ENCODE measurements around the gene COL28A1. TPM values are rescaled to one million over a fixed set of nuclear protein-coding genes. Genes with fewer than 3 reads are reported as not detected.

COL28A1 gene
- total and polyA plus RNA-seq, 12 donors, result 0.35 to 8.1 (median 1.5) TPM

DNA sequence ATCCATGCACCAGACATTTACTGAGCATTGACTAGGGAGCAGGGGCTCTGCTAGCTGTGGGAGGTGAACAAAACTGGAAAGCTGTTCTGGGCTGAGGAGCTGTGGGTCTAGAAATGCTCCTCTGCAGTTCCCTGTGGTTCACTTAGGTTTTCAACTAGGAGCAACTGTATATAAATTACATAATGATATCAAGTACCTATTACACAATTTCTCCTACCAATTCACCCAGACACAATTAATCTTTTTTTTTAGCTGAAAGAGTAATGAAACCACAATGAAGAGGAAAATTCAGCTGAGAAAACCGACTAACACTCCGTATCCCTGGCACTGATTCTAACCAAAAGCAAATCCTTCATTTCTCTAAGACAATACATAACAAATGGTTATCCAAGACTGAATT lies 39.4 kb downstream of the COL28A1 start:
- ATAC-seq (no peak), DNase-seq (no peak)
- intact Hi-C loops (cut with DNase I), result no loop called here
- Histone ChIP-seq H3K9me3 (peaks cover 0 to 2% (median 0%) of the 10 kb centered on the region in 11 donors), H3K4me1 (no peaks in the 10 kb centered on the region), H3K4me3 (no peak overlapping the region), H3K36me3 (no peaks in the 10 kb centered on the region), H3K27me3 (no peaks in the 10 kb centered on the region), H3K27ac (no peak overlapping the region)
- TF ChIP-seq, protein P1, sequence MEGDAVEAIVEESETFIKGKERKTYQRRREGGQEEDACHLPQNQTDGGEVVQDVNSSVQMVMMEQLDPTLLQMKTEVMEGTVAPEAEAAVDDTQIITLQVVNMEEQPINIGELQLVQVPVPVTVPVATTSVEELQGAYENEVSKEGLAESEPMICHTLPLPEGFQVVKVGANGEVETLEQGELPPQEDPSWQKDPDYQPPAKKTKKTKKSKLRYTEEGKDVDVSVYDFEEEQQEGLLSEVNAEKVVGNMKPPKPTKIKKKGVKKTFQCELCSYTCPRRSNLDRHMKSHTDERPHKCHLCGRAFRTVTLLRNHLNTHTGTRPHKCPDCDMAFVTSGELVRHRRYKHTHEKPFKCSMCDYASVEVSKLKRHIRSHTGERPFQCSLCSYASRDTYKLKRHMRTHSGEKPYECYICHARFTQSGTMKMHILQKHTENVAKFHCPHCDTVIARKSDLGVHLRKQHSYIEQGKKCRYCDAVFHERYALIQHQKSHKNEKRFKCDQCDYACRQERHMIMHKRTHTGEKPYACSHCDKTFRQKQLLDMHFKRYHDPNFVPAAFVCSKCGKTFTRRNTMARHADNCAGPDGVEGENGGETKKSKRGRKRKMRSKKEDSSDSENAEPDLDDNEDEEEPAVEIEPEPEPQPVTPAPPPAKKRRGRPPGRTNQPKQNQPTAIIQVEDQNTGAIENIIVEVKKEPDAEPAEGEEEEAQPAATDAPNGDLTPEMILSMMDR (IDR thresholded peaks at IDR 0.05), result no peak
- WGBS, 2 donors, result 83 to 89% methylated on average over 2 of the region's 2 CpGs

DNA sequence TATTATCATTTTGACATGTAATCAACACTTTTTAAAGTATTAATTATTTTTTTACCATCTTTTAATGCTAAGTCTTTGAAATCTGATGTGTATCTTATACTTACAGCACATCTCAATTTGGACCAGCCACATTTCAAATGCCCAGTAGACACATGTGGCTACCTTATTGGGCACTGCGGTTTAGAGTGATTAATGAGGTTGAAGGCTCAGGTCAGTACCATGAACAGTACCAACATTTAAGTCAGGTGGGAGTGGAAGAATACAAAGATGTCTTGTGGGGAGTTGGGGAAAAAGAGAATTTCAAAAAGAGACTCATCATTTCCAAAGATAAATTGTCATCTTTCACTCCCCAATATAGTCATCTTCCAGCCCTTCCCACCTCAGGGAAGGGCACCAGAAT lies 40.5 kb downstream of the COL28A1 start:
- H3K27me3 ChIP-seq, result no peaks in the 10 kb centered on the region
- no peak overlapping the region for H3K4me3 ChIP-seq
- ATAC-seq, result no peak
- TF ChIP-seq, protein P1 (IDR thresholded peaks at IDR 0.05), result no peak
- intact Hi-C loops (cut with DNase I), result no loop called here
- H3K27ac ChIP-seq, result no peak overlapping the region
- no peaks in the 10 kb centered on the region for H3K9me3 ChIP-seq
- DNase-seq, result no peak
- 33 to 47% methylated on average over 1 of the region's 1 CpG for WGBS, 2 donors
- no peaks in the 10 kb centered on the region for H3K36me3 ChIP-seq
- H3K4me1 ChIP-seq, result no peaks in the 10 kb centered on the region

DNA sequence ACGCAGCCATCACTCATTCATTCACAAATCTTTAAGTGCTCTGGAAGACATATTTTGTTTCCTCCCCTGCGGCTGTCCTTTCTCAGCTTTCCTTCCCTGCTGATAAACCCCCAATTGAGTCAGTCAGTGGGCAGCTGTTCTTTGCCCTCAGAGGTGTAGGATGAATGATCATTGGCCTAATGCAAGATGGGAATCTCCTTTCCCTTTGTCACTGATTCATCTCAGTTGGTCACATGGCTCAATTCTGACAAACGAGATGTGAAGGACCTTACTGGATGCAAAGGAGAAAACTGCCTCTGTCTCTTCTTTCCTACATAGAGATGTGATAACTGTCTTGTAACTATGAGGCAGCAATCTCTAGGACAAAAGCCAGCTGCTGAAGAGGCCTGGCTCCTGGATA lies 44.6 kb downstream of the COL28A1 start:
- peaks cover 0 to 8% (median 0%) of the 10 kb centered on the region in 9 donors for H3K4me1 ChIP-seq
- no peak for ATAC-seq
- H3K27ac ChIP-seq, result no peak overlapping the region
- H3K4me3 ChIP-seq, result no peak overlapping the region
- 61 to 65% methylated on average over 3 of the region's 3 CpGs for WGBS, 2 donors
- peaks cover 0 to 23% (median 7%) of the 10 kb centered on the region in 11 donors for H3K9me3 ChIP-seq
- H3K36me3 ChIP-seq, result no peaks in the 10 kb centered on the region
- no peak for DNase-seq
- intact Hi-C loops (cut with DNase I), result no loop called here
- no peaks in the 10 kb centered on the region for H3K27me3 ChIP-seq
- TF ChIP-seq, protein P1 (IDR thresholded peaks at IDR 0.05), result no peak

DNA sequence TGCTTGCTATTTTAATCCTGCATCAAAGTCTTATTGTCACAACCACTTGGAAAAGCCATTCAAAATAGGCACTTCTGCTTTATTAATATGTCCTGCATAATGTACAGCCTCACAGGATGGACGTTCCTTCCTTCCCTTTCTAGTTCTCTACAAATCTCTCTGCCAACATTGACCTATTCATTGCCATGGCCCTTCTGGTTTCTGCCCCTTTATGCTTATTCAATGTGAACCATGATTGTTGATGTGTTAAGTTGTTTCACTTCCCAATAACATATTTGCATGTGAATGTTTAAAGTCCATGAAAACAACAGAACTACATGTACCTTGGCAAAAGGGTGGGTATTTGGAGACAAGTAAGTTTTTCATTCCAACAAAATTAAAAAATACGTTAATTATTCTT lies 45.7 kb downstream of the COL28A1 start:
- DNase-seq (no peak), ATAC-seq (no peak)
- H3K27me3 ChIP-seq, result no peaks in the 10 kb centered on the region
- TF ChIP-seq, protein P1 (IDR thresholded peaks at IDR 0.05), result no peak
- peaks cover 0 to 32% (median 7%) of the 10 kb centered on the region in 11 donors for H3K9me3 ChIP-seq
- intact Hi-C loops (cut with DNase I), result no loop called here
- no peaks in the 10 kb centered on the region for H3K36me3 ChIP-seq
- no peak overlapping the region for H3K4me3 ChIP-seq
- 46 to 60% methylated on average over 2 of the region's 2 CpGs for WGBS, 2 donors
- H3K27ac ChIP-seq, result no peak overlapping the region
- H3K4me1 ChIP-seq, result peaks cover 0 to 8% (median 0%) of the 10 kb centered on the region in 9 donors

Measured in heart right ventricle (tissue), 16 donors.